Neural progenitor cell (in vitro differentiated cells): ENCODE data around the gene CTNNBL1.

Experiments
- EZH2phosphoT487 ChIP-seq: fragments of 200-600 bp; sonication (generic); IDR thresholded peaks from 2 replicates; pipeline ENCODE4 v1.6.1; 2017; ENCODE audit warnings: antibody characterized with exemption
- TF ChIP-seq, protein P1 (sequence below): fragments of 200-600 bp; sonication (generic); IDR thresholded peaks from 2 replicates; pipeline ENCODE4 v1.5.1; 2017; ENCODE audit warnings: antibody characterized with exemption, mild to moderate bottlenecking

- TF ChIP-seq, protein P1, sequence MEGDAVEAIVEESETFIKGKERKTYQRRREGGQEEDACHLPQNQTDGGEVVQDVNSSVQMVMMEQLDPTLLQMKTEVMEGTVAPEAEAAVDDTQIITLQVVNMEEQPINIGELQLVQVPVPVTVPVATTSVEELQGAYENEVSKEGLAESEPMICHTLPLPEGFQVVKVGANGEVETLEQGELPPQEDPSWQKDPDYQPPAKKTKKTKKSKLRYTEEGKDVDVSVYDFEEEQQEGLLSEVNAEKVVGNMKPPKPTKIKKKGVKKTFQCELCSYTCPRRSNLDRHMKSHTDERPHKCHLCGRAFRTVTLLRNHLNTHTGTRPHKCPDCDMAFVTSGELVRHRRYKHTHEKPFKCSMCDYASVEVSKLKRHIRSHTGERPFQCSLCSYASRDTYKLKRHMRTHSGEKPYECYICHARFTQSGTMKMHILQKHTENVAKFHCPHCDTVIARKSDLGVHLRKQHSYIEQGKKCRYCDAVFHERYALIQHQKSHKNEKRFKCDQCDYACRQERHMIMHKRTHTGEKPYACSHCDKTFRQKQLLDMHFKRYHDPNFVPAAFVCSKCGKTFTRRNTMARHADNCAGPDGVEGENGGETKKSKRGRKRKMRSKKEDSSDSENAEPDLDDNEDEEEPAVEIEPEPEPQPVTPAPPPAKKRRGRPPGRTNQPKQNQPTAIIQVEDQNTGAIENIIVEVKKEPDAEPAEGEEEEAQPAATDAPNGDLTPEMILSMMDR = no peak
- no peak for TF ChIP-seq EZH2phosphoT487
These were observed 223.6 kb downstream of the CTNNBL1 start for GRCh38 chr20:37917461-37917860.
